Glutamatergic neuron (in vitro differentiated cells): ENCODE measurements around the gene LOC101059915.
"Not testable (repeated sequence)": the region's sequence is repeated elsewhere in the genome, so short reads cannot be mapped to it uniquely, and the experiment has no call there.

ENCODE experiments used
- DNase-seq: peaks from one replicate; pipeline ENCODE4 v3.0.0; 2022
- H3K27ac Mint-ChIP-seq: one replicate; pipeline ENCODE4 v1.8.0; 2020; ENCODE audit warnings: mild to moderate bottlenecking, mixed read lengths, inconsistent platforms; ENCODE audit not compliant: unreplicated experiment
- H3K27me3 Mint-ChIP-seq: one replicate; pipeline ENCODE4 v1.8.0; 2020; ENCODE audit warnings: mild to moderate bottlenecking, moderate library complexity, mixed read lengths, inconsistent platforms; ENCODE audit not compliant: unreplicated experiment
- H3K36me3 Mint-ChIP-seq: one replicate; pipeline ENCODE4 v1.8.0; 2020; ENCODE audit warnings: mild to moderate bottlenecking, mixed read lengths, inconsistent platforms; ENCODE audit not compliant: unreplicated experiment
- H3K4me1 Mint-ChIP-seq: one replicate; pipeline ENCODE4 v1.8.0; 2020; ENCODE audit warnings: mild to moderate bottlenecking, low read depth, mixed read lengths, inconsistent platforms; ENCODE audit not compliant: unreplicated experiment
- H3K4me3 Mint-ChIP-seq: one replicate; pipeline ENCODE4 v1.8.0; 2020; ENCODE audit warnings: mild to moderate bottlenecking, mixed read lengths, inconsistent platforms; ENCODE audit not compliant: unreplicated experiment
- H3K9me3 Mint-ChIP-seq: one replicate; pipeline ENCODE4 v1.8.0; 2020; ENCODE audit warnings: mild to moderate bottlenecking, moderate library complexity, mixed read lengths, inconsistent platforms; ENCODE audit not compliant: unreplicated experiment
- CTCF ChIP-seq: fragments of 200-600 bp; sonication (generic); IDR thresholded peaks from one replicate; pipeline ENCODE4 v1.5.0; 2021; ENCODE audit not compliant: partially characterized antibody, unreplicated experiment

Gene LOC101059915

GRCh38 chrX:71679575-71680207, 12.3 kb downstream of the LOC101059915 start:
- DNase-seq, result no peak
- no peak for TF ChIP-seq CTCF
- Mint-ChIP-seq H3K4me1 (no peaks in the 10 kb centered on the region), H3K27me3 (peaks cover 3% of the 10 kb centered on the region), H3K27ac (no peak overlapping the region), H3K36me3 (no peaks in the 10 kb centered on the region), H3K4me3 (no peak overlapping the region), H3K9me3 (no peaks in the 10 kb centered on the region)

DNA sequence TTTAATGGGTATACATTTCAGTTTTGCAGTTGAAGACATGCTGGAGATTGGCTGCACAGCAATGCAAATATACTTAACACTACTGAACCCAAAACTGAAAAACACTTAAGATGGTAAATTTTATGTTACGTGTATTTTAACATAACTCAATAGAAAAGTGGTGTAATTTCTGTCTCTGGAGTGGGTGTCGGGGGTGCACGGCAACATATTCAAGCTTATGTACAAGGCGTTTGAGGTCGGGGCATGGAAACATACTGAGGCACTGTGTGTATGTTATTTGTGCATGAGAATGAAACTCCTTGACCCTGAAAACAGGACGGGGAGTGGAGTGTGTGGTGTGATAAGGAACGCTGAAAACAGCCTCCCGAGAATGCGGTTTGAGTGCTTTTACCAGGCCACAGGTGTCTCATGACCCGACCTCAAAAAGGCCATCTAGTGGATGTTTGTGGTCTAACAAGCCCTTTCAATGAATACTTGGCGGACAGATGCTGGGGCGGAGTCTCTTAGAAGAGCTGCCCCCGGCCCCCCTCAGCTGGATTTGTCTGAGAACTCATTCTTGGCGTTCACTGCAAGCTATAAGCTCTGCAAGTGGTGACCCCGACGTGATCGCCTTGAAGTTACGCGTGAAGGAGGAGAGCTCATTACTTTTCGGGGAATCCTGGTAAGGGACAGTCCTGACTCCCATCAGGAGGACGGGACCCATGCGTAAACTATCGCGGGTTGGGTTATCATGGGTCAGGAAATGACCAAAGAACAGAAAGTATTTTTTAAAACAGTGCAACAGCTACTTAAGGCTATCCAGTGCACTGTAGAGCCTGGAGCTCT, 29.5 kb downstream of the LOC101059915 start:
- not testable (repeated sequence) for H3K27me3 Mint-ChIP-seq, H3K4me3 Mint-ChIP-seq, H3K36me3 Mint-ChIP-seq, H3K4me1 Mint-ChIP-seq, DNase-seq, H3K9me3 Mint-ChIP-seq, H3K27ac Mint-ChIP-seq

DNA sequence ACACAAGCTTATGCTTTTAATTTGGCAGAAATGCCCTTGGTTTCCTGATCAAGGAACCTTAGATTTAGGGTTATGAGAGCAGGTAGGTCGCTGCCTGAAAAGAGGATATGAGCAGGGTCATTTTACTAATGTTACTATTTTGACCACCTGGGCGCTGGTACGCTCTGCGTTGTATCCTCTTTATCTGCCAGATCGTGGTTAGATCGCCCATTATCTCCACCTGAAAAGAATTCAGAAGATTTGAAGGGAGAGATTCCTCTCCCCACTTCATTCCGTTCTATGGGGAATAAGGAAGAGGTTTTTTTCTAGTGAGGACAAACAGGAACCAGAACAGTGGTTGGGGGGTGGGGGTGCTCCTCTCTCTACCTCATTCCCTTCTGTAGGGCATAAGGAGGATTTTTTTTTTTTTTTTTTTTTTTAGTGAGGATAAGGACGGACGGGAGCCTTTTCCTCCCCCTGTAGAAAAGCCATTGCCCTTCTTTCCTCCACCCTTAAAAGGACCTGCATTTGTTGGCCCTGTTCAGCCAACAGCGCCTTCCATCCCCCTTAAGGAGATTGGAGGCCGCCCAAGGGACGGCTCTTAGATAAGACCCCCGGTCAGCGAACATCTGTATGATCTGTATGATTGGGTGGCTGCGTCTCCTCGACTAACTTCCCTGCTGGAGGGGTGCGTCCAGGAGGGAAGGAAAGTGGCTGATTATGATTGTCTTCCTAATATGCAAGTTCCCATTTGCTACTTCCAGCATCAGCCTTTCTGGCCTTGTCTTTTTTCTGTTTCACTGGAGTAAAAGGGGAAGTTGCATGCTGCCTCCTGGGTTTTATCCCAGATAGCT, 30.3 kb downstream of the LOC101059915 start:
- H3K36me3 Mint-ChIP-seq, H3K4me3 Mint-ChIP-seq, H3K9me3 Mint-ChIP-seq, H3K27ac Mint-ChIP-seq, H3K27me3 Mint-ChIP-seq, DNase-seq, H3K4me1 Mint-ChIP-seq: not testable (repeated sequence)

GRCh38 chrX:71698299-71699022, 31.1 kb downstream of the LOC101059915 start:
- H3K27me3 Mint-ChIP-seq, H3K9me3 Mint-ChIP-seq, H3K4me1 Mint-ChIP-seq, H3K4me3 Mint-ChIP-seq, DNase-seq, H3K27ac Mint-ChIP-seq, H3K36me3 Mint-ChIP-seq: not testable (repeated sequence)

GRCh38 chrX:71699023-71699344, 31.6 kb downstream of the LOC101059915 start:
- H3K27ac Mint-ChIP-seq, H3K36me3 Mint-ChIP-seq, H3K9me3 Mint-ChIP-seq, DNase-seq, H3K4me3 Mint-ChIP-seq, H3K27me3 Mint-ChIP-seq, H3K4me1 Mint-ChIP-seq: not testable (repeated sequence)

GRCh38 chrX:71702853-71703252, 35.5 kb downstream of the LOC101059915 start:
- H3K9me3 Mint-ChIP-seq, H3K4me1 Mint-ChIP-seq, H3K27me3 Mint-ChIP-seq, H3K36me3 Mint-ChIP-seq, H3K27ac Mint-ChIP-seq, DNase-seq, H3K4me3 Mint-ChIP-seq: not testable (repeated sequence)

DNA sequence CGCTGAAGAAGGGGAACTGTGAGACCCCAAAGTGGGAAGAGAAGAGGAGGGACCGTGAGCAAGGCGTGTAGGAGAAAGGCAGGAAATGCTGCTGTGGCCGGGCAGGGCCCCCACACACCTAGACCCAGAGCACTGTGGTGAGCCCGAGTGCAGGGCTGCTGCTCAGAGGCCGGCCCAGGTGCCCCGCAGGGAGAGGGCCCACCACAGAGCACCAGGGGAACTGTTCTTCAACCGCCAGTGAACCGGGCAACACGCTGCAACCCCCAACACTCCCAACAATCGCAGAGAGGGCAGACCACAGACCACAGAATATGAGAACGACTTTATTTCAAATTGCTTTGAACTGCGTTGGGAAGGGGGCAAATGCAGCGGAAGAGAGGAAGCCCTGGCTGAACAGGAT, 46.7 kb downstream of the LOC101059915 start:
- H3K27ac Mint-ChIP-seq, DNase-seq, H3K9me3 Mint-ChIP-seq, H3K27me3 Mint-ChIP-seq, H3K4me3 Mint-ChIP-seq, H3K36me3 Mint-ChIP-seq, H3K4me1 Mint-ChIP-seq: not testable (repeated sequence)

GRCh38 chrX:71715551-71715950, 48.2 kb downstream of the LOC101059915 start:
- H3K4me3 Mint-ChIP-seq, H3K36me3 Mint-ChIP-seq: not testable (repeated sequence)

GRCh38 chrX:71716323-71716722, 49.0 kb downstream of the LOC101059915 start:
- not testable (repeated sequence) for H3K4me3 Mint-ChIP-seq, H3K36me3 Mint-ChIP-seq, H3K27me3 Mint-ChIP-seq, DNase-seq, H3K27ac Mint-ChIP-seq, H3K9me3 Mint-ChIP-seq, H3K4me1 Mint-ChIP-seq

More at GRCh38 chrX:71715551-71715950, 48.2 kb downstream of the LOC101059915 start:
- not testable (repeated sequence) for H3K9me3 Mint-ChIP-seq, H3K27me3 Mint-ChIP-seq, DNase-seq, H3K27ac Mint-ChIP-seq, H3K4me1 Mint-ChIP-seq

DNA sequence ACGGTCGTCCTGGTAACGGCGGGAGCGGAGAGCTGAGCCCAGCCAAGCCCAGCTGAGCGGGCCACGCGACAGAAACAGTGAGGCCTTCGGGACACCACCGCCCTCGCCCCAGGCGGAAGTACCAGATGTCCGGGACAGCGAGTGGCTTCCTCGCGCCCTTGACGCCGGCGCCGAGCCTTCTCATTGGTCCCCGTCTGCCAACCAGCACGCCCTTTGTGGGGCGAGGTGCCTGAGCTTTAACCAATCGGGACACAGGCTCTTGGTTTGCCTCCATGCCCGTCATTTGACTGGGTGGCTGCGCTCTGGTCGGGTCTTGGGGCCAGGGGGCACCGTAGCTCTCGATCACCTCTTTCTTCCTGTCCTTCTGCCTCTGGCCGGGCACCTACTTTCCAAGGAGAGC, 50.8 kb downstream of the LOC101059915 start, which contains the start of gene CXorf49:
CXorf49 (minus strand) TSS at position 101 of the 400 bp plus-strand sequence. CDS start 134 bp downstream, outside the sequence.
- not testable (repeated sequence) for DNase-seq, H3K27ac Mint-ChIP-seq, H3K9me3 Mint-ChIP-seq, H3K4me3 Mint-ChIP-seq, H3K27me3 Mint-ChIP-seq, H3K36me3 Mint-ChIP-seq, H3K4me1 Mint-ChIP-seq
